Aorta (tissue), 5 donors: ENCODE results near the gene KRABD2.

Experiments
- ATAC-seq: fragments of 200-7000 bp; cut with Tn5 transposase; one replicate; pipeline ENCODE4 v1.9.1; 2022; ENCODE audit warnings: moderate library complexity; ENCODE audit not compliant: low FRiP score
- DNase-seq, 2 donors: peaks; one replicate each; pipeline ENCODE4 v3.0.0-alpha.2; 2020
- H3K27ac ChIP-seq, 2 donors: one replicate each; pipeline ENCODE4 v1.5.1; 2013; ENCODE audit warnings: low read length in 2 of 2, mild to moderate bottlenecking in 2 of 2, moderate library complexity in 2 of 2, control low read depth in 1 of 2, inconsistent platforms in 1 of 2, low read depth in 1 of 2
- H3K27me3 ChIP-seq, 2 donors: one replicate each; pipeline ENCODE4 v1.6.1; 2013; ENCODE audit warnings: control low read depth in 1 of 2, low read length in 1 of 2, mild to moderate bottlenecking in 1 of 2, moderate library complexity in 1 of 2; ENCODE audit not compliant: insufficient read depth in 2 of 2, control insufficient read depth in 1 of 2
- H3K36me3 ChIP-seq, 2 donors: one replicate each; pipeline ENCODE4 v1.6.1; 2013; ENCODE audit warnings: control low read depth in 1 of 2, low read length in 1 of 2, mild to moderate bottlenecking in 1 of 2; ENCODE audit not compliant: insufficient read depth in 2 of 2, control insufficient read depth in 1 of 2
- H3K4me1 ChIP-seq, 2 donors: one replicate each; pipeline ENCODE4 v1.6.1; 2013; ENCODE audit warnings: low read length in 2 of 2, control low read depth in 1 of 2, mild to moderate bottlenecking in 1 of 2, moderate library complexity in 1 of 2; ENCODE audit not compliant: insufficient read depth in 2 of 2, control insufficient read depth in 1 of 2
- H3K4me3 ChIP-seq, 2 donors: one replicate each; pipeline ENCODE4 v1.5.1; 2013; ENCODE audit warnings: low read length in 2 of 2, control low read depth in 1 of 2, mild to moderate bottlenecking in 1 of 2
- H3K9me3 ChIP-seq: one replicate; pipeline ENCODE4 v1.6.1; 2013; ENCODE audit warnings: mild to moderate bottlenecking, low read length; ENCODE audit not compliant: control insufficient read depth
- WGBS, 2 donors: extraction: QIAGEN DNeasy Blood & Tissue Kit; methylation state at CpG; one replicate each; pipeline ENCODE4 v1.1.7; 2013; 5-methylcytosine and 5-hydroxymethylcytosine counted together
- intact Hi-C, 2 donors: fragments of 100-400 bp; cut with DNase I; formaldehyde crosslinking; loops; one replicate each; pipeline versions ENCODE4 v1.14.2 to v1.15.0; 2022
- donor health status: healthy with polysubstance abuse.
- donor health status: Bipolar disorder and iron deficiency.
- donor health status: DM: no; HTN: no; CAD: no.
- donor health status: DM: no; HTN: no; CAD: no.
- donor health status: DM: yes; HTN: yes; CAD: no.

Gene KRABD2

DNA sequence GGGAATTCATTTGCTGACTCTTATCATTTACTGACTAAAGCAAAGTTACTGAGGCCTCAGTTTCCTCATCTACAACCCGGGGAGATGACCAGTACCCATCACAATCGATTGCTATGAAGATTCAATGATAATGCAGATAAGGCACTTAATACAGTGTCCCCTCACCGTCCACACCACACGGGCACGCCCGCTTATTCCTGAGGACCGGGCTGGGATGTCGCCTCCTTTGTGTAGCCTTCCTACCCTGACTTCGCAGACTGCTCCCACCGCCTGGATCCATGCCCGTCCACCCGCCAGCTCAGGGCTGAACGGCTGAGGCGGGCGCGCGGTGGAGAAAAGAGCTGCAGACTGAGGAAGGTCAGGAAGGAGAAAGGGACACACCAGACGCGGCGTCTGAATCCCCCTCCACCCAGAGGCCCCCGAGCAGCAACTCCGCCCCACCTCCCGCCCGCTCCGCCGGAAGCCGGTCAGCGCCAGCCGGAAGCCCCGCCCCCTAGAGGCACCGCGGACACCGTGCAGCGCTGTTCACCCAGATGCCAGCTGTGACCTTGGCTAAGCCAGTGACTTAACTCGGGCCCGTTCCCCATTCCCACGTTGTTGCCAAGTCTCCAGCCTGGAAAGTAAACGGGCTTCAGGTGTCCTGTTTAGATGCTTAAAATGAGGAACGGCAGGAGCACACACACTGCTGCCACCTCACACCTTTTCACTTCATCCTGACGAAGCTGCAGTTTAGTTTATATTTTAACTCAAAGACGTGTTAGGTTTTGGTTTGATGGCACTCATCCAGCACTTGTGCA, at the start of gene KRABD2:
TSS of gene KRABD2 (minus strand) at position 434 of the 797 bp plus-strand sequence.
- Histone ChIP-seq H3K4me3 (peak within 1 kb of the TSS; percentile 55 to 68), H3K9me3 (no peaks in the 10 kb centered on the region), H3K27ac (peak within 1 kb of the TSS in 1 of 2 donors; percentile 55), H3K36me3 (peaks cover 0 to 8% of the 10 kb centered on the region in 2 donors), H3K4me1 (peaks cover 0 to 2% of the 10 kb centered on the region in 2 donors), H3K27me3 (no peaks in the 10 kb centered on the region)
- DNase-seq (peak; percentile 94 to 98), ATAC-seq (peak; percentile 98)
- intact Hi-C loops: no loop called here
- 0 to 1% methylated on average over 41 of the region's 41 CpGs for WGBS, 2 donors

DNA sequence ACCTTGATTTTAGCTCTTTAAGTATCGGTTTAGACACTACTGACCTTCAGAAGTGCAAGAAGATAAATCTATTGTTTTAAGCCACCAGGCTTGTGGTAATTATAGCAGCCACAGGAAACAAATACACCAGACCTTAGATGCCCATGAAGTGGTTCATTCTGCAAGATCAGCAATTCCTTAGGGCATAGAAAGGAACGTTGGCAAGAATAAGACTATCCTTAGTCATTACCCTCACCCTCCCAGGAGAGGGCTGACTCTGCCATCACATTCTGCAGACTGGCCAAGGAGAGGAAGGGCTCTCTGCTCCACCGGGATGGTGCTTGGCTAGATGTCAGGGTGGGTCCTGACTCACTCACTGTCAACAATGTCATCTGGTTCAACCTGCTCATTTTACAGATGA, 45.1 kb upstream of the KRABD2 start:
- H3K9me3 ChIP-seq: no peaks in the 10 kb centered on the region
- no peak for ATAC-seq
- H3K27ac ChIP-seq: no peak overlapping the region
- H3K4me3 ChIP-seq: no peak overlapping the region
- H3K27me3 ChIP-seq: no peaks in the 10 kb centered on the region
- 32 to 34% methylated on average over 3 of the region's 3 CpGs for WGBS, 2 donors
- intact Hi-C loops: no loop called here
- no peaks in the 10 kb centered on the region for H3K36me3 ChIP-seq
- no peak for DNase-seq
- H3K4me1 ChIP-seq: no peaks in the 10 kb centered on the region

DNA sequence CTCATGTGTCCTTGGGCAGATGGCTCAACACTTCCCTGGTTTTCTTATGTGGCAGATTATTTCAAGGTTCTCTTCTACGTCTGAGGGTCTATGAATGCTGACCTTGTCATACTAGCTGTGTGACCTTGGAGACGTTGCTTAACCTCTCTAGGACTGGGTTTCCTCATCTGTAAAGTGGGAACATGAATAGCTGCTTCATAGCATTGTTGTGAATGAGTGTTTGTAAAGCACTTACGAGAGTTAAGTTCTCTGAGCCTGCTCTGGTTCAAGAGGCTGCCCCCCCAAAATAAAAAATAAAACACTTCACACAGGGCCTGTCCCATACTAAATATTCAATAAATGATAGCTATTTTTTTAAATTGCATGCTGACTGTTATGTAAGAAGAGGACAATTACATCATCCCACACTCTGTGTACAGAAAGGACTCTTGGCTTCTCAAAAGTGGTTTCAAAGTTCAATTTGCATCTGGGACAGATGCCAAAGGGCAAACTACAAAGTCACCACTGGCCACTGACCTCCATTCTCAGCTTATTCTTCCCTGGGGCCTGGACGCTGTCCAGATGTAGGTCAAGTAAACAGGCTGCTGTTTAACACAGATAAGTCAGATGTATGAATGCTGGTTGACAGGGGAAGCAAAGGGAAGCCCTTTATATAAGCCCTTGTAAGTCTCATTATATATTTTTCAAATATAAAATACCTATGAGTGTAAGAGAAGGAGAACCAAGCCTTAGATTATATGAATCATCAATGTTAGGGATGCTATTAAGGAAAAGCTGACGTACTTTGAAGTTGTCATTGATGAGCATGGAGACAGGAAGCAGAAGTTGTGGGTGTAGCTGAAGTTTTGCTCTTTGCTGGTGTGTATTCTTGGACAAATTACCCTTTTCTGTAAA, 43.8 kb upstream of the KRABD2 start:
- no peak overlapping the region for H3K27ac ChIP-seq
- H3K9me3 ChIP-seq: no peaks in the 10 kb centered on the region
- H3K27me3 ChIP-seq: no peaks in the 10 kb centered on the region
- H3K4me3 ChIP-seq: no peak overlapping the region
- WGBS, 2 donors: 59 to 70% methylated on average over 5 of the region's 5 CpGs
- intact Hi-C loops: no loop called here
- DNase-seq (peak in 1 of 2 donors; percentile 59), ATAC-seq (peak; percentile 48)
- no peaks in the 10 kb centered on the region for H3K36me3 ChIP-seq
- no peaks in the 10 kb centered on the region for H3K4me1 ChIP-seq

GRCh38 chr17:8419305-8419704, 42.8 kb upstream of the KRABD2 start:
- WGBS, 2 donors: 78 to 85% methylated on average over 1 of the region's 1 CpG
- H3K27me3 ChIP-seq: no peaks in the 10 kb centered on the region
- ATAC-seq (no peak), DNase-seq (no peak)
- H3K4me3 ChIP-seq: no peak overlapping the region
- no peaks in the 10 kb centered on the region for H3K4me1 ChIP-seq
- no peaks in the 10 kb centered on the region for H3K9me3 ChIP-seq
- H3K36me3 ChIP-seq: no peaks in the 10 kb centered on the region
- H3K27ac ChIP-seq: no peak overlapping the region
- intact Hi-C loops: loop anchor here in 1 of 2 donors (10.0 kb wide), 1 partner anchor 475 kb away; no protein-coding TSS in a partner anchor

- ATAC-seq: no peak
- no peaks in the 10 kb centered on the region for H3K27me3 ChIP-seq
- no peaks in the 10 kb centered on the region for H3K36me3 ChIP-seq
- no peaks in the 10 kb centered on the region for H3K9me3 ChIP-seq
- no peak overlapping the region for H3K4me3 ChIP-seq
- no peak overlapping the region for H3K27ac ChIP-seq
- WGBS, 2 donors: 75 to 90% methylated on average over 1 of the region's 1 CpG
- DNase-seq: no peak
- no peaks in the 10 kb centered on the region for H3K4me1 ChIP-seq
- intact Hi-C loops: loop anchor here in 1 of 2 donors (10.0 kb wide), 1 partner anchor 476 kb away; no protein-coding TSS in a partner anchor
Measured at GRCh38 chr17:8418471-8418870, 42.0 kb upstream of the KRABD2 start.

- ATAC-seq (no peak), DNase-seq (no peak)
- Histone ChIP-seq H3K9me3 (no peaks in the 10 kb centered on the region), H3K27me3 (no peaks in the 10 kb centered on the region), H3K36me3 (no peaks in the 10 kb centered on the region), H3K27ac (no peak overlapping the region), H3K4me1 (no peaks in the 10 kb centered on the region), H3K4me3 (no peak overlapping the region)
- 93 to 94% methylated on average over 4 of the region's 4 CpGs for WGBS, 2 donors
- intact Hi-C loops: loop anchor here in 1 of 2 donors (10.0 kb wide), 1 partner anchor 477 kb away; no protein-coding TSS in a partner anchor
Measured at GRCh38 chr17:8417806-8418205, 41.3 kb upstream of the KRABD2 start.

DNA sequence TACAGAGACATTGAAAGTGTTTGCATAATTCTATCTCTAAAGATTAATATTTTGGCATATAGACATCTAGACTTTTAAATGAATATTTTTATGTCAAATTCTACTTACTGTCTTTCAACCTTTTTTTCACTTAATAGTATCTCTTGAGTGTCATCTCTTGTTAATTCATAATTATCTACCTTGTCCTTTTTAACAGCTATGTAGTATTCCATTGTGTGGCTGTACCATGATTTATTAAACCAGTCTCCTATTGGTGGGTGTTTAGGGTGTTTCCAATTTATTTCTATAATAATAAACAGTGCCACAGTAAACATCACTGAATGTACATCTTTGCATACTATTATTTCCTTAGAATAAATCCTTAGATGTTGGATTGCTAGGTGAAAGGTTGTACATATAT, 37.4 kb upstream of the KRABD2 start:
- H3K27ac ChIP-seq: no peak overlapping the region
- H3K9me3 ChIP-seq: no peaks in the 10 kb centered on the region
- no peaks in the 10 kb centered on the region for H3K36me3 ChIP-seq
- H3K27me3 ChIP-seq: no peaks in the 10 kb centered on the region
- no peaks in the 10 kb centered on the region for H3K4me1 ChIP-seq
- DNase-seq (no peak), ATAC-seq (no peak)
- no peak overlapping the region for H3K4me3 ChIP-seq
- intact Hi-C loops: loop anchor here (5.0 to 10.0 kb wide), 2 partner anchors 373 to 481 kb away; no protein-coding TSS in a partner anchor

GRCh38 chr17:8413328-8413727, 36.8 kb upstream of the KRABD2 start:
- no peak for ATAC-seq
- Histone ChIP-seq H3K4me1 (no peaks in the 10 kb centered on the region), H3K27ac (no peak overlapping the region), H3K4me3 (no peak overlapping the region), H3K27me3 (no peaks in the 10 kb centered on the region), H3K36me3 (no peaks in the 10 kb centered on the region), H3K9me3 (no peaks in the 10 kb centered on the region)
- intact Hi-C loops: loop anchor here (5.0 to 10.0 kb wide), 2 partner anchors 374 to 481 kb away; no protein-coding TSS in a partner anchor
- WGBS, 2 donors: 87 to 96% methylated on average over 4 of the region's 4 CpGs
- no peak for DNase-seq
